Activated naive CD4-positive, alpha-beta T cell treated with anti-CD3 and anti-CD28 coated beads, Interleukin-2, amount 50 U/mL, for 16 hours (primary cell): ENCODE data around the gene SAYSD1.

Source experiments
- DNase-seq: peaks from one replicate; pipeline ENCODE4 v3.0.0-alpha.2; 2020

The SAYSD1 gene

DNA sequence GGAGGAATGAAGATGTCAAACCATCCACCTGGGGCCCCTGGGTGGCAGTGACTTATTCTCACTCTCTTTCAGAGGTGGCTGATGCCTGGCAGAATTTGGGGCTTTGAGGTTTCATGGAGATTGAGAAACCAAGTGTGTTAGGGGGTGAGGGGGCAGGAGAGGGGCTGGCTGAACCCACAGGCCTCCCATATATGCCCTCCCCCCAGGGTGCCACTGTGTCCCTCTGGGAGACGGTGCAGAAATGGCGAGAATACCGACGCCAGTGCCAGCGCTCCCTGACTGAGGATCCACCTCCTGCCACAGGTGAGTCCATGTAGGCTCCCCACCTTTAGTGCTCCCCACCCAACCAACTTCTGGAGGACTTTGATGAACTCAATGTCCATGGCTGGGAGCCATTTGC is 58.8 kb downstream of the SAYSD1 start:
- no peak for DNase-seq

DNA sequence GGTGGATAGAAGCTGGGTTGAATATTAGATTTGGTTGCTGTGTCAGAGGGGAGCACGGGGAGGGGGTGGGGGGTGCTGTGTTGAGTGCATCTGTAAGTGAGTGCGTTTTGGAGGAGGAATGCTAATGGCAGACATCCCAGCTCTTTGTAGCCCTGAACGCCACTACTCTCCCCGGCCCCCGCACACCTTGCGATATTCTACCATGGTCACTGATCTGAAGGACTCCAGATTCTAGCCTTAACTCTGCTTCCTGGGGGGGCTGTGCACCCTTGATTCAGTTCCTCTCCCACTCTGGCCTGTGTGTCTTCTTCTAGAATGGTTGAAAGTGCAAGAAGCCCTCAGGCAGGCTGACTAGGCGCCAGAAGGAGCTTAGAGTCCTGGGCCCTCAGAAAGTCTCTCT is 59.3 kb downstream of the SAYSD1 start:
- no peak for DNase-seq

DNA sequence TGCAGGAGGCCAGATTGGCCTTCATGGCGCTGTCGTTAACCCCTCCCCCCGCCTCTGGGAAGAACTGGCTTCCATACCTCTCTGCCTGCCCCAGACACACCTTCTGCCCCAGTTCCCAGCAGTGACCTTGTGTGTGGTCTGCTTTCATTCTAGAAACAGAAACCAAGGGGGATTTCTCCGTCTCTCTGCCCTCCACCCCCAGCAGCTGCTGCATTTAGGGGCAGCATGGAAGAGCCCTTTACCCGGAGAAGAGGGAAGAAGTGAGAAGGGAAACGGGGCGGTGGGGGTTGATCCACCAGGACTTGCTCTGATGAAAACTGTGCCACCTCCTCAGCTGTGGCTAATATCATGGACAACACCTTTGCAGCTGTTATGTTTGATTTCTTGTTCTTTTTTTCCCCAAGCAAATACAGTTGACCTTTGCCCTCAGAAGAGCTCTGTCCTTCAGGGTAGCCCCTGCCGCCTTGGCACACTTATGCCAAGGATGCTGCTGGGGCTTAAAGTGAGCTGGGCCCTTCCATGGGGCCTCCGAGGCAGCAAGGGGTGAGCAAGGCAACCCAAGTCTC is 60.3 kb downstream of the SAYSD1 start:
- no peak for DNase-seq
